GM12878 (cell line): Measurements from ENCODE around the gene RIC3. TPM values are rescaled to one million over a fixed set of nuclear protein-coding genes. Genes with fewer than 3 reads are reported as not detected.

Source experiments
- ATAC-seq: fragments of 200-7000 bp; cut with Tn5 transposase; 3 replicates; pipeline ENCODE4 v1.9.1; 2020; ENCODE audit warnings: mild to moderate bottlenecking, moderate library complexity
- BruUV-seq: library from RNA; stranded (reverse); fragments of 400-500 nt; replicated peaks from 2 replicates; lab custom pipeline; 2021; lab: Mats Ljungman, UMichigan
- CTCF ChIA-PET: fragments of 300-600 bp; sonication (Branson Sonifier 250); formaldehyde crosslinking; extraction: SDS; loops from one replicate; lab custom pipeline; 2021; ENCODE audit warnings: inconsistent platforms; lab: Yijun Ruan, JAX
- POLR2A ChIA-PET: fragments of 350-600 bp; formaldehyde crosslinking; extraction: SDS; loops from one replicate; lab custom pipeline; 2021; ENCODE audit warnings: inconsistent platforms; lab: Charles Lee
- RAD21 ChIA-PET: fragments of 300-600 bp; sonication (Branson Sonifier 250); formaldehyde crosslinking; loops from one replicate; lab custom pipeline; 2023; ENCODE audit warnings: antibody characterized with exemption; ENCODE audit not compliant: unreplicated experiment; lab: Charles Lee
- SMC1A ChIA-PET: fragments of 300-600 bp; sonication (Branson Sonifier 250); formaldehyde crosslinking; loops from one replicate; lab custom pipeline; 2023; ENCODE audit not compliant: unreplicated experiment, uncharacterized antibody; lab: Charles Lee
- DNase-seq: peaks from one replicate; pipeline ENCODE4 v3.0.0-alpha.2; 2011; ENCODE audit warnings: low read depth, low spot score
- FAIRE-seq: peaks from 3 replicates; lab custom pipeline; 2011; peaks lifted over from hg19 to GRCh38; lab: Jason Lieb, UNC
- H2AFZ ChIP-seq: 2 replicates; pipeline ENCODE4 v1.6.0; 2011; ENCODE audit warnings: low read depth, low read length, control low read depth; ENCODE audit not compliant: control insufficient read depth
- H3K27ac ChIP-seq: 2 replicates; pipeline ENCODE4 v1.5.1; 2011; ENCODE audit warnings: control low read depth; ENCODE audit not compliant: control insufficient read depth, insufficient read depth
- H3K27me3 ChIP-seq, 2 experiments: replicated peaks in 1 of 2; 2 replicates each; pipeline versions ENCODE4 v1.6.0 to v1.6.1; 2011; ENCODE audit warnings: low read length in 1 of 2; ENCODE audit not compliant: control insufficient read depth in 2 of 2, insufficient read depth in 2 of 2
- H3K36me3 ChIP-seq, 2 experiments: 2 replicates each; pipeline ENCODE4 v1.5.1; 2011; ENCODE audit warnings: low read length in 1 of 2; ENCODE audit not compliant: control insufficient read depth in 2 of 2, insufficient read depth in 2 of 2
- H3K4me1 ChIP-seq: 2 replicates; pipeline ENCODE4 v1.6.1; 2011; ENCODE audit warnings: mild to moderate bottlenecking, low read length, moderate library complexity, mixed read lengths; ENCODE audit not compliant: control insufficient read depth, insufficient read depth
- H3K4me2 ChIP-seq: 2 replicates; pipeline ENCODE4 v1.6.0; 2011; ENCODE audit warnings: control low read depth; ENCODE audit not compliant: control insufficient read depth, insufficient read depth
- H3K4me3 ChIP-seq: fragments of 200-600 bp; sonication (generic); 2 replicates; pipeline ENCODE4 v1.5.1; 2016
- H3K79me2 ChIP-seq: 2 replicates; pipeline ENCODE4 v1.6.0; 2011; ENCODE audit warnings: low read length; ENCODE audit not compliant: control insufficient read depth, insufficient read depth
- H3K9ac ChIP-seq: 2 replicates; pipeline ENCODE4 v1.8.0; 2011; ENCODE audit warnings: low read length, control low read depth, mixed read lengths; ENCODE audit not compliant: control insufficient read depth, insufficient read depth
- H3K9me3 ChIP-seq: replicated peaks from 3 replicates; pipeline ENCODE4 v1.5.1; 2011; ENCODE audit warnings: mild to moderate bottlenecking, low read length; ENCODE audit not compliant: control insufficient read depth, insufficient read depth
- H4K20me1 ChIP-seq: 2 replicates; pipeline ENCODE4 v1.6.0; 2011; ENCODE audit not compliant: control insufficient read depth, insufficient read depth
- ATF3 ChIP-seq: IDR thresholded peaks from 2 replicates; pipeline ENCODE4 v1.6.1; 2011; ENCODE audit warnings: low read depth, mild to moderate bottlenecking, low read length, moderate library complexity, borderline replicate concordance; ENCODE audit errors: extremely low read depth
- CEBPZ ChIP-seq: fragments of 150-350 bp; IDR thresholded peaks from 2 replicates; pipeline ENCODE4 v1.6.1; 2016; ENCODE audit warnings: low read depth, low read length
- CHD2 ChIP-seq: IDR thresholded peaks from 2 replicates; pipeline ENCODE4 v1.6.1; 2011; ENCODE audit warnings: low read depth, low read length, improper control_type of control experiment, borderline replicate concordance
- CHD4 ChIP-seq: fragments of 200-600 bp; sonication (generic); IDR thresholded peaks from 2 replicates; pipeline ENCODE4 v1.6.1; 2016; ENCODE audit warnings: mild to moderate bottlenecking
- EP300 ChIP-seq, 2 experiments: fragments of 150-350 bp in 1 of 2; IDR thresholded peaks; 2 replicates each; pipeline ENCODE4 v1.6.1; 2011 to 2012; ENCODE audit warnings: low read depth in 2 of 2, low read length in 2 of 2, borderline replicate concordance in 1 of 2, improper control_type of control experiment in 1 of 2, inconsistent platforms in 1 of 2; ENCODE audit not compliant: control insufficient read depth in 1 of 2
- RCOR1 ChIP-seq: conservative IDR thresholded peaks from 2 replicates; pipeline ENCODE4 v1.6.1; 2012; ENCODE audit warnings: low read depth, low read length, improper control_type of control experiment
- RFX5 ChIP-seq: IDR thresholded peaks from 2 replicates; pipeline ENCODE4 v1.6.1; 2011; ENCODE audit warnings: low read depth, low read length, improper control_type of control experiment
- TCF7 ChIP-seq: IDR thresholded peaks from 2 replicates; pipeline ENCODE4 v1.6.1; 2014; ENCODE audit warnings: antibody characterized with exemption, borderline replicate concordance
- WGBS: methylation state at CpG from one replicate; pipeline ENCODE4 v1.1.6; 2016; ENCODE audit warnings: low lambda C conversion rate; ENCODE audit not compliant: insufficient replicate concordance, insufficient coverage; ENCODE audit errors: missing lambda C conversion rate; 5-methylcytosine and 5-hydroxymethylcytosine counted together
- in situ Hi-C: fragments of 300-500 bp; cut with MboI; formaldehyde crosslinking; loops from 9 replicates; pipeline ENCODE4 v1.14.3; 2018; ENCODE audit warnings: mixed read lengths
- intact Hi-C: fragments of 100-400 bp; cut with micrococcal nuclease; formaldehyde crosslinking; loops from one replicate; pipeline ENCODE4 v1.14.2; 2022; ENCODE audit not compliant: unreplicated experiment
- polyA plus RNA-seq, 11 experiments: library from polyadenylated mRNA; depleted of rRNA in 4 of 11; unstranded in 6 of 11; stranded (reverse) in 5 of 11; fragments of >200 nt; fragmentation: Nextera tagmentation in 4 of 11; fragmentation: Illumina TruSeq in 1 of 11; extraction: Ambion mirVana in 4 of 11; extraction: Trizol in 1 of 11; gene quantifications; 1 replicate in 1 of 11; 2 replicates in 10 of 11; pipeline versions ENCODE4 v1.2.1 to v1.2.3, GENCODE V29; 2011 to 2016; ENCODE audit warnings: inconsistent platforms in 2 of 11, missing spikeins in 2 of 11, low read depth in 1 of 11
- total RNA-seq, 4 experiments: library from RNA; depleted of rRNA in 3 of 4; stranded (reverse); fragments of >200 nt in 3 of 4; fragmentation: Illumina TruSeq in 1 of 4; extraction: Trizol in 1 of 4; gene quantifications; 2 replicates each; pipeline versions ENCODE4 v1.2.1 to v1.2.3, GENCODE V29; 2013 to 2021
- TF ChIP-seq, protein P1 (sequence below): fragments of 450-650 bp; IDR thresholded peaks from 2 replicates; pipeline ENCODE4 v1.6.1; 2017; ENCODE audit warnings: borderline replicate concordance

Gene RIC3
- total and polyA plus RNA-seq, 10 of the 15 experiments (the other 5 are each of a cell fraction or from before 2014, with no cell fraction given) = 0.90 to 8.9 (median 2.2) TPM

- 26% methylated on average over 4 of the region's 4 CpGs for WGBS
- H4K20me1 ChIP-seq = no peaks in the 10 kb centered on the region
- no peaks in the 10 kb centered on the region for H3K27me3 ChIP-seq
- ChIA-PET RAD21 (interaction anchor here (1.0 to 3.7 kb wide), 10 partner anchors 9 to 1000 kb away, joined by 3 to 56 read pairs (median 4); partner anchors contain the start of genes EIF3F and LMO1), CTCF (interaction anchor here (0.8 to 3.7 kb wide), 20 partner anchors 10 to 205 kb away, joined by 3 to 94 read pairs (median 10); partner anchors contain the start of gene EIF3F), POLR2A (no interaction called here), SMC1A (interaction anchor here (1.0 to 2.6 kb wide), 8 partner anchors 23 to 244 kb away, joined by 3 to 30 read pairs (median 4); no protein-coding TSS in a partner anchor)
- DNase-seq (no peak), ATAC-seq (no peak)
- no peak overlapping the region for H3K4me3 ChIP-seq
- no peaks in the 10 kb centered on the region for H3K79me2 ChIP-seq
- no peak overlapping the region for H3K27ac ChIP-seq
- TF ChIP-seq TCF7 (no peak), CHD4 (no peak), CEBPZ (no peak), CHD2 (no peak), RCOR1 (no peak), RFX5 (no peak), EP300 (IDR thresholded peaks at IDR 0.05; ENCODE audit: borderline replicate concordance in 1 of 2, control insufficient read depth in 1 of 2, low read depth in 2 of 2, low read length in 2 of 2) (no peak), ATF3 (no peak)
- TF ChIP-seq, protein P1, sequence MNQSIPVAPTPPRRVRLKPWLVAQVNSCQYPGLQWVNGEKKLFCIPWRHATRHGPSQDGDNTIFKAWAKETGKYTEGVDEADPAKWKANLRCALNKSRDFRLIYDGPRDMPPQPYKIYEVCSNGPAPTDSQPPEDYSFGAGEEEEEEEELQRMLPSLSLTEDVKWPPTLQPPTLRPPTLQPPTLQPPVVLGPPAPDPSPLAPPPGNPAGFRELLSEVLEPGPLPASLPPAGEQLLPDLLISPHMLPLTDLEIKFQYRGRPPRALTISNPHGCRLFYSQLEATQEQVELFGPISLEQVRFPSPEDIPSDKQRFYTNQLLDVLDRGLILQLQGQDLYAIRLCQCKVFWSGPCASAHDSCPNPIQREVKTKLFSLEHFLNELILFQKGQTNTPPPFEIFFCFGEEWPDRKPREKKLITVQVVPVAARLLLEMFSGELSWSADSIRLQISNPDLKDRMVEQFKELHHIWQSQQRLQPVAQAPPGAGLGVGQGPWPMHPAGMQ = no peak
- TF ChIP-seq, all 136 proteins: peak for 0
- intact Hi-C loops (loop anchor here (10.0 kb wide), 1 partner anchor 204 kb away; no protein-coding TSS in a partner anchor), in situ Hi-C loops (loop anchor here (5.0 kb wide), 1 partner anchor 91 kb away; no protein-coding TSS in a partner anchor)
- no peaks in the 10 kb centered on the region for H3K4me1 ChIP-seq
- no peak for FAIRE-seq
- no peak overlapping the region for H2AFZ ChIP-seq
- H3K9me3 ChIP-seq = no peaks in the 10 kb centered on the region
- peaks cover 0 to 2% of the 10 kb centered on the region in 2 experiments; a peak in 1 of 4 replicates for H3K36me3 ChIP-seq
- no TSS peak for BruUV-seq
- no peak overlapping the region for H3K4me2 ChIP-seq
- no peak overlapping the region for H3K9ac ChIP-seq
Measured at GRCh38 chr11:8098361-8098760, 70.5 kb downstream of the RIC3 start.
